ACC112 (cell line): ENCODE data around the gene VPS35.
A peak's percentile ranks its signal among the peaks of the same experiment; 100 is the strongest.

ENCODE experiments used
- H2AFZ ChIP-seq: fragments of 200-600 bp; sonication (generic); one replicate; pipeline ENCODE4 v1.6.0; 2017; ENCODE audit warnings: antibody characterized with exemption, low read length; ENCODE audit not compliant: unreplicated experiment
- H3K27ac ChIP-seq: fragments of 200-600 bp; sonication (generic); 2 replicates; pipeline ENCODE4 v1.5.1; 2014; ENCODE audit warnings: low read depth, mild to moderate bottlenecking, antibody characterized with exemption, low read length, moderate library complexity
- H3K27me3 ChIP-seq: fragments of 200-600 bp; sonication (generic); 2 replicates; pipeline ENCODE4 v1.6.1; 2014; ENCODE audit warnings: mild to moderate bottlenecking, antibody characterized with exemption, low read length, moderate library complexity, mixed read lengths; ENCODE audit not compliant: insufficient read depth
- H3K36me3 ChIP-seq: fragments of 200-600 bp; sonication (generic); 2 replicates; pipeline ENCODE4 v1.6.1; 2016; ENCODE audit warnings: mild to moderate bottlenecking, antibody characterized with exemption, low read length, moderate library complexity, mixed read lengths; ENCODE audit not compliant: insufficient read depth
- H3K4me1 ChIP-seq: fragments of 200-600 bp; sonication (generic); one replicate; pipeline ENCODE4 v1.6.1; 2016; ENCODE audit warnings: low read length, mixed read lengths; ENCODE audit not compliant: insufficient read depth, unreplicated experiment, control insufficient read depth
- H3K4me3 ChIP-seq: fragments of 200-600 bp; sonication (generic); 2 replicates; pipeline ENCODE4 v1.5.1; 2014; ENCODE audit warnings: mild to moderate bottlenecking, low read depth, low read length
- H3K79me2 ChIP-seq: fragments of 200-600 bp; sonication (generic); one replicate; pipeline ENCODE4 v1.6.0; 2016; ENCODE audit warnings: low read length; ENCODE audit not compliant: control insufficient read depth, unreplicated experiment, insufficient read depth

The VPS35 gene

DNA sequence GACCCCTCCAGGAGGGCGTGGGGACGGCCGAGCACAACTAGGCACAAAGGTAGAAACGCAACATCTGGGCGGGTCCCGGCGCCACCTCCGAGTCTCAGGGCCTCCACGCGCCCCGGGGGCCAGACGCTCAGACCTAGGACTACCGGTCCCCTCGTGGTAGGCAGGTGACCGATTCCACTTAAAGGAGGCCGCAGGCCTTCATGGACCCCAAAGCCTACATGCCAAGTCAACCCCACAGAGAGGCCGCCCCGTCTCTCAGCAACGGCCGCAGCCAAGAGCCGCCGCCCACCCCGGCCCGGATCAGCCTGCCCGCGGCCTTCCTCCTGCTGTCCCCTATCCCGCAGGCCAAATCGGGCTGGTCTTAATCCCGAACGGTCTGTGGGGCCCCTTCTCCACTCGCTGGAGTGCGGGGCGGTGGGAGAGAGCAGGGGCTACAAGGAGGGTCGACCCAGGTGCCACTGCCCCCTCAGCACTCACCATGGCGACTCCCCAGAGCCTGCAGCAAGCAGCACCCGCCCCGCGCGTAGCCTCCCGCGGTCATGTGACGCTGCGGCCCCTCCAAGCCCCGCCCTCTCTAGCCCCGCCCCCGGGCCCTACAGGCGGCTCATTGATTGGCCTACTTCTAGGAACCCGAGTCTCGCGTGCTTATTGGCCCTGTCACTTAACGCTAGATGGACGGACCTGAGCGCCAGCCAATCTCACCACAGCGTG is at the start of gene VPS35:
Gene VPS35, minus strand, starts transcription at position 525 of the 711 bp plus-strand sequence. Its CDS starts 45 bp downstream, at position 480.
- Histone ChIP-seq H3K27ac (peak within 1 kb of the TSS; percentile 88), H3K36me3 (peaks cover 12% of the 10 kb centered on the region), H3K4me1 (peaks cover 33% of the 10 kb centered on the region), H3K4me3 (peak within 1 kb of the TSS; percentile 84), H3K79me2 (peaks cover 84% of the 10 kb centered on the region), H3K27me3 (no peaks in the 10 kb centered on the region), H2AFZ (peak within 1 kb of the TSS; percentile 72)

DNA sequence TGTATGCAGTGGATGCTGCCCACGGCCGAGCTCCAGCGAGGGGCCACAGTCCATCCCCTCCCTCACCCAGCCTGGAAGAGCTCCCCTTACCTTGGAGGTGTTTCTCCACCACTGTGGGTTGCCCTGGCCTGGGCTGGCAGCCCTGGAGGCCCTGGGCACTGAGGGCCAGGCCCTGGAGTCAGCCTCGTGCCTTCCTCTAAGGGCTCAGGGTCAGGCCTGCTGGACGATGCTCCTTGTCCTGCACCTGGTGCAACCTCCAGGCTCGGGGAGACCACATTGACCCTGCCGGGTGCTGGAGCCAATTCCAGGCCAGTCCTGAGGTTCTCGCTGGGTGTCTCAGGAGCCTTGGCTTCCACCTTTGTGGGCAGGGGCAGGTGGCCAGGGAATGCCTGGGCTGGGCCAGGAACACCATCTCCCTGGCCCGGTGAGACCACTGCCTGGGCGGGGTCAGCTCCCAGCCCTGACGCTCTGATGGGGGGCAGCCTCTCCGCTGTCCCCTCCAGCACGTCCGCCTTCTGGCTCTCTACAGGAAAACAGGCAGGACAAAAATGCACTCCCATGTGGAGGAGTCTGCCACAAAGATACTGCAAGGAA is 48.7 kb upstream of the VPS35 start:
- Histone ChIP-seq H3K36me3 (no peaks in the 10 kb centered on the region), H2AFZ (no peak overlapping the region), H3K27ac (no peak overlapping the region), H3K4me3 (no peak overlapping the region), H3K27me3 (no peaks in the 10 kb centered on the region), H3K79me2 (no peaks in the 10 kb centered on the region), H3K4me1 (no peaks in the 10 kb centered on the region)

DNA sequence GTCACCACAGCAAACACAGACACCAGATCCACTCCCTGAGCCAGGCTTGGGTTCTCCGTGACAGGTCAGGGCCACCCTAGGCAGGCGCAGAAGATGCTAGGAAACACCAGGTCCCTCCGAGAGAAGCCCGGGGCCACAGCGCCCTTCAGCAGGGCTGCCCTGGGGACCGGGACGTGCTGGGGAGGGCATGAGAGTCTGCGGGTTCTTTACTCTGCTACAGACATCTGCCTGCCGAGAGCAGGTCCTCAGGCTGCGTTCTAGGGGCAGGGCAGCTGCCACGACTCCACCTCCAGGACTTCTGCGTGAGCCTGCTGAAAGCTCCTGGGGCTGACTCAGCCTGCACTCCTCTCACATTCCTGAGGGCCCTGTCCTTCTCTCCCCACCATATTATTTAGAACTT is 47.7 kb upstream of the VPS35 start:
- Histone ChIP-seq H3K4me1 (no peaks in the 10 kb centered on the region), H2AFZ (no peak overlapping the region), H3K4me3 (no peak overlapping the region), H3K36me3 (no peaks in the 10 kb centered on the region), H3K27ac (no peak overlapping the region), H3K79me2 (no peaks in the 10 kb centered on the region), H3K27me3 (no peaks in the 10 kb centered on the region)

DNA sequence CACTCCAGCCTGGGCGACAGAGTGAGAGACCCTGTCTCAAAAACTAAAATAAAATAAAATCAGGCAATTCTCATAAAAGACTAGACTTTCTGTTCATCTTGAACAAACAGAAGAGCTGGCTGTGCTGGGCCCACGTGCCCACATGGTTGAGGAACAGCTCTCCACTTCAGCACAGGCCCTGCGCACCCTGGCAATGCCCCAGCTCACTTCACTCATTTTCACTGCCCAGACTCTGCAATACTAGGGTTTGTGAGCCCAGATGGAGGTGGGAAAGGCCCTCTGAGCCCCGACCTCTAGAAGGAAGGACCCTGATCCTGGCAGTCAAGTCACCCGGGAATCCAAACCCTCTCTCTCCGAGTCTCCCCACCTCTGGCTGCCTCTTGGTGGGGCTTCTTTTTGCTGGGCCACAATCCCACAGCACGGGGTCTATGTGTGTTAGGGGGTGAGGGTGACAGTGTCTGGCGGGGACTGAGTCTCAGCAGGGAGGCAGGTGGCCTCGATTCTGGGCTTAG is 44.4 kb upstream of the VPS35 start:
- no peaks in the 10 kb centered on the region for H3K79me2 ChIP-seq
- no peak overlapping the region for H2AFZ ChIP-seq
- no peaks in the 10 kb centered on the region for H3K27me3 ChIP-seq
- H3K4me1 ChIP-seq = no peaks in the 10 kb centered on the region
- H3K27ac ChIP-seq = no peak overlapping the region
- H3K4me3 ChIP-seq = no peak overlapping the region
- H3K36me3 ChIP-seq = no peaks in the 10 kb centered on the region

DNA sequence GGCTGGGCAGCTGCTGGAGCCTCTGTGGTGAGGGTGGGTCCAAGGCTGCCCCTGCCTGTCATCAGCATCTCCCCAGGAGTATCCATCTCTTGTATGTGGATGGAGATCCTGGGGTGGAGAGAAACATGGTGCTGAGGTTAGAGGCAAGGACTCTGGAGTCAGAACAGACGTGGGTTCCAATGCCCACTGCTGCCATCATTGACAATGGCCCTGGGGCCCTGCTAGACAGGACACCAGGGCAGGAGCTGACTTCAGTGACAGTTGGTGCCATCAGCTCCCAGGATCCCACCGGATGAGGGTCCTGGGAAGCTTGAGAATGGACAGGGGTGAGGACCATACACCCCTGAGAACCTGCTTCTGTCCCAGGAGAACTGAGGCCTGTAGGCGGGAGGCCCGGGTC is 43.6 kb upstream of the VPS35 start:
- Histone ChIP-seq H3K27ac (no peak overlapping the region), H3K4me3 (no peak overlapping the region), H3K27me3 (no peaks in the 10 kb centered on the region), H3K4me1 (no peaks in the 10 kb centered on the region), H3K79me2 (no peaks in the 10 kb centered on the region), H3K36me3 (no peaks in the 10 kb centered on the region), H2AFZ (no peak overlapping the region)

DNA sequence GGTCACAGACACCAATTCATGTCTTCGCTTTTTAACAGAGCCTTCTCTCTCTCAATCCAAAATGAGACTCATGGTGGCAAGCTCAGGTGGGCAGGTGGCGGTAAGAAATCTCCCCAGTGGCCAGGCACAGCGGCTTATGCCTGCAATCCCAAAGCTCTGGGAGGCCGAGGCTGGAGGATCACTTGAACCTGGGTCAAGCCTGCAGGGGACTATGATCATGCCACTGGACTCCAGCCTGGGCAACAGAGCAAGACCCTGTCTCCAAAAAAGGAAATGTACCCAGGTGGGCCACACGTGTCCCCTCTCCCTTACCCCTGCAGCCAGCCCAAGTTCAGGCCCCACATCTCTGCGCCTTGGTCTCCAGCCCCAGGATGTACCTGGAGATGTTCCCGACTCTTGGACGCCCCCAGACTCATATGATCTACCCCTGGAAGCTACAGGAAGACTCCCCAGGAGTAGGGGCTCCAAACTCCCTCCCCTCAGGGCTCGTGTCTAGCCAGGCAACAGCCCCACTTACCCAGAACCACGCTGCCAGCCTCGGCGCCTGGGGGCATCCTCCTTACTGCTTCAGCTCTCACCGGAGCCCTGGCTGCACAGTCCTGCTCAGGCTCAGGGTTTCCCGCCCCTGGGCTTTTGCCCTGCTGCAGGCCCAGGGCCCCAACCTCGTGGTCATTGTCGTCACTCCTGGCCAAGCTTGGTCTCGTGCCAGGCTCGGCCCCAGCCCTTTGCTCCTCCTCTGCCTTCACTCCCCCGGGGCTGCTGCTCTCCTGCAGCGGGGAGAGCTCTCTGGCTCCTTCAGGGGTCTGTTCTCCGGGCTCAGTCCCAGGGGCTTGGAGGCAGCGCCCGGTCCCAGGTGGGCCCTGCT is 42.9 kb upstream of the VPS35 start:
- Histone ChIP-seq H3K79me2 (no peaks in the 10 kb centered on the region), H3K27me3 (no peaks in the 10 kb centered on the region), H2AFZ (no peak overlapping the region), H3K36me3 (no peaks in the 10 kb centered on the region), H3K4me3 (no peak overlapping the region), H3K27ac (no peak overlapping the region), H3K4me1 (no peaks in the 10 kb centered on the region)

DNA sequence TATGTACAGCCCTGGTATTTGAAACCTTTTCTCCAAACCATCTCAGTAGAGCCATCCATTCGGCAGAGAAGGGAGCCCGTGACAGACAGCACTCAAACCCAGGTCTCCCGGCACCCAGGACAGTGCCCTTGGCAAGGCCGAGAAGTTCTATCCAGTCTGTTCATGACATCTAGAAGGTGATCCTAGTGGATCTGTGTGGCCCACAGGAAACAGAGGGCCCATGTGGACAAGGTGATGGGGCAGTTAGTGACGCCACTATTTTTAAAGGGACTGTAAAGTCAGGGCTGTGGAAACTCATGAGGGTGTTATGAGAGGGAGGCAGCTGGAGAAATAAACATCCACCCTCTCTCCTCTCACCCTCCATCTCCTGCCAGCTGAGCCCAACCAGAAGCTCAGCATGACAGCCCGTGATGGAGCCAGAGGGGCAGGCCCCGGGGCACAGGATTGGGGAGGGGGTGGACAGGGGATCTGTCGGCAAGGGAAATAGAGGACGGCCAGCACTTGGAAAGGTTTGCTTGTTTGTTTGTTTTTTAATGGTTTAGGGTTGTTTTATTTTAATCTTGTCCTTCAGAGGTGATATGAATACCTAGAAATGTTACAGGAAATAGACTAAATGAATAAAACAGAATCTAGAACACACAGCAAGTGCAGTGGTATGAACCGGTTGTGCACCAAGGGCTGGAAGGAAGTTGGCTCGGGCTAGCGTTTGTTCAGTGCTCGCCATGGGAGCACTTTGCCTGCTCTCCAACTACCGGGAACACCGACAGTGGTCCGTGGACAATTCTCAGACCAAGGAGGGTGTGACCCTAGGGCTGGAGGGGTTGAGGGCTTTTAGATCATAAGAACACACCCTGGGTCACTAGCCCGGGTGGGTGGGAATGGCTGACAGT is 42.1 kb upstream of the VPS35 start:
- H3K36me3 ChIP-seq = no peaks in the 10 kb centered on the region
- no peaks in the 10 kb centered on the region for H3K27me3 ChIP-seq
- H3K4me3 ChIP-seq = no peak overlapping the region
- H3K4me1 ChIP-seq = no peaks in the 10 kb centered on the region
- no peak overlapping the region for H3K27ac ChIP-seq
- no peak overlapping the region for H2AFZ ChIP-seq
- no peaks in the 10 kb centered on the region for H3K79me2 ChIP-seq

DNA sequence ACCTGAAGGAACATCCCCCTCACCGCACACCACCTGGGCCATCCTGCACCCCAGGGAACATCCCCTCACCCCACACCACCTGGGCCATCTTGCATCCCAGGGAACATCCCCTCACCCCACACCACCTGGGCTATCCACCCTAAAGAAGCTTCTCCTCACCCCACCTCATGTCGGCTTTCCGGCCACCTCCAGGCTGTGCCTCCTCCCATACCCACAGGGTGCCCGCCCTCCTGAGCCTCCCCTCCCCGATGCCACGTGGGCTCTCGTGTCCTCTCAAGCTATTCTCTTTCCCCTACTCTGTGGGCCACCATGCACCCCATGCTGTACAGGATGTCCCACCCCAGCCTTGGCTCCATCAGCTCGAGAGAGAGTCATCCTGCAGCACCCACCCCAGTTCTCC is 41.1 kb upstream of the VPS35 start:
- H3K27me3 ChIP-seq = no peaks in the 10 kb centered on the region
- no peaks in the 10 kb centered on the region for H3K36me3 ChIP-seq
- no peak overlapping the region for H2AFZ ChIP-seq
- no peaks in the 10 kb centered on the region for H3K4me1 ChIP-seq
- no peak overlapping the region for H3K4me3 ChIP-seq
- H3K27ac ChIP-seq = no peak overlapping the region
- no peaks in the 10 kb centered on the region for H3K79me2 ChIP-seq

DNA sequence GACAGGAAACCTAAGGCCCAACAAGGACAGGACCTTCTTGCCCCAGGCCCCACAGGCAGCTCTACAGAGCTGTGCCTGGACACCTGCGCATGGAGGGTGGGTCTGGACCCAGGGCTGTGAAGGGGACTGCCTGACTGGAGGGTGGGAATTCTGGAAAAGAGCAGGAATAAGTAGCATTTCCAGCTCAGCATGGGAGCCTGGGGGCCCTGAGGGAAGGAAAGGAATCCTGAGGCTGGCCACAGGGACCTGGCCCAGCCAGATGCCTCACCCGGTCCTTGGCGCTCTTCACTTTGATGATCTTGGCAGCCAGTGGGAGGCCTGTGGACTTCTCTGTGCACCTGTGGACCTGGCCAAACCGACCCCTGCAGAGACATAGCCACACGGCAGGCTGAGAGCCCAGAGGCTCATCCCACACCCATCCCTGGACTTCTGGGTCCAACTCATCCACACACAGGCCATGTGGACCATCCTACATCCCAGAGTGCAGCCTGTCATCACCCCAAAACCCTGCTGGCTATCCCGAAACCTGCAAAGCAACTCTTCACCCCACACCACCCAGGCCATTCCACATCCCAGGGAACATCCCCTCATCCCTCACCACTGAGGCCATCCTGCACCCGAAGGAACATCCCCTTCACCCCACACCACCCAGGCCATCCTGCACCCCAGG is 40.5 kb upstream of the VPS35 start:
- H3K36me3 ChIP-seq = no peaks in the 10 kb centered on the region
- no peaks in the 10 kb centered on the region for H3K4me1 ChIP-seq
- no peak overlapping the region for H2AFZ ChIP-seq
- H3K79me2 ChIP-seq = no peaks in the 10 kb centered on the region
- H3K27me3 ChIP-seq = no peaks in the 10 kb centered on the region
- no peak overlapping the region for H3K4me3 ChIP-seq
- H3K27ac ChIP-seq = no peak overlapping the region
